NCI-H1105 treated with DMSO at 0.1 percent for 48 hours (cell line): ENCODE measurements around the gene SMPD2.
"Not testable (repeated sequence)": the region's sequence is repeated elsewhere in the genome, so short reads cannot be mapped to it uniquely, and the experiment has no call there.

Source experiments
- DNase-seq: peaks from one replicate; lab custom pipeline; 2025; lab: John Stamatoyannopoulos, UW

SMPD2 gene

DNA sequence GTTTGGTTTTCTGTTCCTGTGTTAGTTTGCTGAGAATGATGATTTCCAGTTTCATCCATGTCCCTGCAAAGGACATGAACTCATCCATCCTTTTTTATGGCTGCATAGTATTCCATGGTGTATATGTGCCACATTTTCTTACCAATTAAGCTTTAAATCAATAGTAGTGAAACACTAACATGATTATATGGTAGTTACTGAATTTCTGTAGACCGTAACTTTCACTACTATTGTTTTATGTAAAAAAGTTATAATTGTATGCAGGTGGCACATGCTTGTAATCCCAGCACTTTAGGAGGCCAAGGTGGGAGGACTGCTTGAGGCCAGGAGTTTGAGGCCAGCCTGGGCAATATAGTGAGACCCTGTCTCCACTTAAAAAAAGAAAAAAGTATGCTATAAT is 20.7 kb downstream of the SMPD2 start:
- not testable (repeated sequence) for DNase-seq

DNA sequence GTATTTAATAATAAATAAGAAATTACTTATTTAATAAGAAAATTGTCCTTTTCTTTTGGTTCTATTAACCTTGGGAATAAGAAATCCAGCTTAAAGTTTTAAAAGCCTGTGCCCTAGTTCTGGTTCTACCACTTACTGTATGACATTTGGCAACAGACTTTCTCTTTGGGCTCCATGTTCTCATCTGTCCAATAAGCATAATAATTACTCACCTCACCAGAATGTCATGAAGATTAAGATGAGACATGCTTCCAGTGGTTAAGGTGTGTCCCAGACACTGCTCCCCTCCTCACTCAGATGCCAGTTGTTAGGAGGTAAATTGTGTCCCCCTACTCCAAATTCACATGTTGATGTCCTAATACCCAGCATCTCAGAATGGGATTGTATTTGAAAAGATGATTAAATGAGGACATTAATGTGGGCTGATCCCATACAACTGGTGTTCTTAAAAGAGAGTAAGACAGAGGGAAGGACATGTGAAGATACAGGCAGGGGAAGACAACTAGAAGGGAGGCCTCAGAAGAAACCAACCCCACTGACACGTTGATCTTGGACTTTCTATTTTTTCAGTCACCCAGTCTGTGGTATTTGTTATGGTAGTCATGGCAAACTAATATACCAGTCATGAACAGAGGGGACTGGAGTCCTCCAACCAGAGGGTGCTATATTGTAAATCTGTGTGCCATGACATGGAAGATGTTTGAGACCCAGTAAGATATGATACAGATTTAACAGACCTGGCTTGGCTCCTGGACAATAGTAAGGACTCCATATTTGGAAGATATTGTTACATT is 21.4 kb downstream of the SMPD2 start:
- DNase-seq, result no peak

DNA sequence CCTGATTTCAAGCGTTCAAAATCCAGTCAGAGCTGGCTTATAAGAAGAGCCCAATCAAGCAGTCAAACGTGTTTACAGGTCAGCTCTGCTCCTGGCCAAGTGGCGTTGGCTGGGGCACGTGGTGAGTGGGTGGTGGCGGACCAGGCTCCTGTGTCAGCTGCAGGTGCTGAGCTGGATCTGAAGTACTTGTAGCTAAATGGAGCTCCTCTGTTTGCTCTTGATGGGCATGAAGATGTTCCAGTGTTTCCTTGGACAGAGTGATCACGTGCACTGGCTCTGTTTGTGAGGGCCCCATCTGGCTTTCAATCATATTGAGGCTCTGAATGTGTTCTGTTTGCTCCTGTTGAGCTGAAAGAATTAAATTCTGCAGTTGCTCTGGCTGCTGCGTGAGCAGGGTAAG is 25.2 kb downstream of the SMPD2 start:
- peak; percentile 54 for DNase-seq

GRCh38 chr6:109466212-109466923 is 25.8 kb downstream of the SMPD2 start:
- no peak for DNase-seq

- no peak for DNase-seq
These were observed 27.2 kb downstream of the SMPD2 start for GRCh38 chr6:109467696-109468095.

- DNase-seq, result no peak
These were observed 29.2 kb downstream of the SMPD2 start for GRCh38 chr6:109469591-109470189.

- no peak for DNase-seq
These were observed 30.7 kb downstream of the SMPD2 start for GRCh38 chr6:109471105-109471810.

DNA sequence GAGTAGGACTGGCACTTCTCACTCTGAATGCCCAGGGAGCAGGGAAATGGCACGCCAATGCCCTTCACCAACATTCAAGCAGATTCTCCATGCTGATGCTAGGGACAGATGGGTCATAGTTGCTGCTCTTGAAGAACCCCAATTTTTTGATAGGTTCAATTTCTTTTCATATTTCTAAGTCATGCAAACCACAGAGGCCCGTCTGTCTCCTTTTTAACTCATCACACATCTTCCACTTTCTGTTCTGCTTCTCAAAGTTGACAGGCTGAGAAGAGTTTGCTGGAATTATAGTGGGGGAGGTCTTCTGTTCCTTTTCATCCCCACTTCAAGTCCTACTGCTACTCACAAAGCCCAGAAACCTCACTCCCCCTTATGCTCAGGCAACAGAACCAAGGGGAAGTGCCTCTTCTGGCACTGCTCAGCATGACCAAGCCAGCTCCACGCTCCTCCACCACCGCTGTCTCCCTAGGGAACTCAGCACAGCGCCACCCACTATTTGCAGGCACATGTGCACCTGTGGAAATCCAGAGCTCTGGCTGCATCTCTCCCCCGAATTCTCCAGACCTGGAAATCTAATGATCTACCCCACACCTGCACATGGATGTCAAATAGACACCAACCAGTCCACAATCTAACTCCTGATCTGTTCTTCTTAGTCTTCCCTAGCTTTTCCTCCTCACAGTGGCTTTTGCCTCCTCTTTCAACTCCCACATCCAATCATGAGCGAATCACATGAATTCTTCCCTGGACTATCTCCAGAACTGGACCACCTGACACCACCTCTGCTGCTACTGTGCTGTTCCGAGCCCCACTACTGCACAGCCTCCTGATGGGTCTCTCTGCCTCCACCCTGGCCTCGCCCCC is 31.8 kb downstream of the SMPD2 start:
- no peak for DNase-seq

- no peak for DNase-seq
These were observed 32.6 kb downstream of the SMPD2 start for GRCh38 chr6:109473120-109473519.

GRCh38 chr6:109474995-109475394 is 34.5 kb downstream of the SMPD2 start:
- DNase-seq, result no peak

DNA sequence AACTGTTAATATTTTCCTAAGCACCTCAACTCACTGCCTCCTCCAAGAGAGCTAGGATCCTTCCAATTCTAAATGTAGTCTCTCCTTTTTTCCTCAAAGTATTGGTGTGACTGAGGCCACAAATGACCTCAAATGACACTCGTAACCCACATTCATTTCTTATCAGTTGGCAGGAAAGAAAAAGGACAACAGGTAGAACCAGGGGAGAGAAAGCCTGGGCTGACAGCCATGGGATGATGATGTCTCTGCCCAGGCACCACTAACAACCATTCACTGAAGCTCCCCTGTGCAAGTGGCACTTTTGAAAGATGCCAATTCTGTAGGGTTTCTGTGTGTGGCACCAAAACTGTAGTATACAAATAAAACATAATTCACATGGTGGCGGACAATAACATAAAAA is 35.1 kb downstream of the SMPD2 start:
- DNase-seq, result no peak

- no peak for DNase-seq
These were observed 36.7 kb downstream of the SMPD2 start for GRCh38 chr6:109477184-109477583.

DNA sequence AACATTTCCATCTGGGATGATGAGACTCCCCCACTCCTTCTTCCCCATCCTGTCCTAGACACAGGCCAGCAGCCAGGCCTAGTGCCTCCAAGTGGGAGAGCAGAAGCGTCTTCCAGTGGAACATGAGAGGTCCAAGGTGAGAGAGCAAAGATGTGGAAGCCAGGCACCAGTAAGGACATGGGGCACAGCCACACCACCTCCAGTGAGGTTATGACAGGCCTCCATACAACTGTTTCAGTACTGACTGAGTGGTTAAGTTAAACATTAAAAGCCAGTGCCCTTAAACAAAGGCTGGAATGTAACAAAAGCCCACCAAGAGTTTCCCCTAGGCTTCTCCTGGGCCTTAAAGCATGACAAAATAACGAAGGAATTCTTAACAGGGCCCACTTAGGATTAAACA is 37.2 kb downstream of the SMPD2 start:
- no peak for DNase-seq

DNA sequence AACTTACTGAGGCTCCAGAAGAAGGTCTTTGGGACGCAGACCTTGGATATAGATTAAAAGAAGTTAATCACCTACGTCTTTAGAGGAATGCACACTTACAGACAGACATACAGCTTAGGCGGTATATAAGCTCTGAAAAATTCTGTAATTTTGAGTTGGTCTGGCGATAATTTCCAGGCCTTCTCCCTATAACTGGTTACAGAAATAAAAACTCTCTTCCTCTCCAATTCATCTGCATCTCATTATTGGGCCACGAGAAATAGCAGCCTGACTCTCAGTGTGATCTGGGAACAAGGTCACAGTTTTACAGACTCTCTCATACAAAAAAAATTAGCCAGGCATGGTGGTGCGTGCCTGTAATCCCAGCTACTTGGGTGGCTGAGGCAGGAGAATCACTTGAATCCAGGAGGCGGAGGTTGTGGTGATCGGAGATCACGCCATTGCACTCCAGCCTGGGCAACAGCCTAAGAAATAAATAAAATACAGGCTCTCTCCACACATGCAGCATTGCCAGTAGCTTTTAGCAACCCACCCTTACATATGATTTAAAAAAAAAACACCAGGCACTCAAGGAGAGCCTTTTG is 37.8 kb downstream of the SMPD2 start:
- no peak for DNase-seq

GRCh38 chr6:109478841-109479624 is 38.5 kb downstream of the SMPD2 start:
- no peak for DNase-seq

DNA sequence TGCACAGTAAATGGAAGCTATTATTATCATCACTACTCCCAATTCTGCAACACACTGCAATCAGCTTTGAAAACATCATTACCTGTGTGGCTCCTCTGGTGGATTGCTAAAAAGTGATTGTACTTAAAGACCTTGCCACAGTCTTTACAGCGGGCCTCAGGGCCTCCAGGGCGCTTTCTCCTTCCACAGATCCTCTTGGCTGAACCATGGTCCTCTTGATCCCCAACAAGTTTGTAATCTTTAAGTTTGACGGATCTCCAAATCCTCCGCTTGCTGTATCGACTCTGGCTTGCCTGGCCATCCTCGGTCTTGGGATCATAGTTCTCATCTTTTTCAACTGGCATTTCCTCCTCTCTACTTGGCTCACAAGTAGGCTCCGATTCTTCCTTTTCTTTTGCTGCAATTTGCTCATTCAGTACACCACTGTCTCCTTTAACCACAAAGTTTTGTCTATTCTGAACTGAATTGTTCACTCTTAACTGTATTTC is 40.5 kb downstream of the SMPD2 start:
- no peak for DNase-seq

GRCh38 chr6:109482905-109483734 is 42.6 kb downstream of the SMPD2 start, which contains the start of gene ZBTB24:
Gene ZBTB24 (minus strand): TSS chr6:109483219. CDS start chr6:109482026, 1,193 bp downstream.
- peak; percentile 83 for DNase-seq

DNA sequence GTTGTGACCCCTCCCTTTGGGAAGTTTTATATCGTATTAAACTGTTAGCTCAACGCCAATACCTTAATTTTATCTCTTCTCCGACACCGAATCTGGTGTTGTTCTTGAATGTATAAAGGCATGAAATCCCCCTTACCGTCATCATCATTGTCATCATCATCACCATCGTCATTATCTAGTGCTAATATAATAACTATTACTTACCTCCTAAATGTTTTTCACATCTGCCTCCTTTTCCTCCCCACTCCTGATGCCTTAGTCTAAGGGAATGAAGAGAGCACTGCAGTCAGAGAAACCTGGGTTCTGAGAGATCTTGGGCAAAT is 43.2 kb downstream of the SMPD2 start:
- DNase-seq, result no peak

- no peak for DNase-seq
These were observed 43.6 kb downstream of the SMPD2 start for GRCh38 chr6:109484122-109484521.
